Mucosa of stomach (tissue), 1 donor: ENCODE data around the gene KDM4C.

ENCODE experiments used
- H3K27me3 ChIP-seq: one replicate; pipeline ENCODE4 v1.7.0; 2013; ENCODE audit warnings: mild to moderate bottlenecking, low read length; ENCODE audit not compliant: control insufficient read depth, insufficient read depth
- H3K36me3 ChIP-seq: one replicate; pipeline ENCODE4 v1.7.0; 2013; ENCODE audit warnings: low read length; ENCODE audit not compliant: control insufficient read depth, insufficient read depth
- H3K4me1 ChIP-seq: one replicate; pipeline ENCODE4 v1.7.0; 2013; ENCODE audit warnings: mild to moderate bottlenecking, low read length; ENCODE audit not compliant: control insufficient read depth, insufficient read depth
- H3K4me3 ChIP-seq: one replicate; pipeline ENCODE4 v1.7.0; 2013; ENCODE audit warnings: low read length
- H3K9ac ChIP-seq: one replicate; pipeline ENCODE4 v1.7.0; 2013; ENCODE audit warnings: mild to moderate bottlenecking, low read length, moderate library complexity
- H3K9me3 ChIP-seq: one replicate; pipeline ENCODE4 v1.7.0; 2013; ENCODE audit warnings: mild to moderate bottlenecking, low read length, moderate library complexity; ENCODE audit not compliant: control insufficient read depth
- donor health status: Pancreatic carcinoma.

Gene KDM4C

DNA sequence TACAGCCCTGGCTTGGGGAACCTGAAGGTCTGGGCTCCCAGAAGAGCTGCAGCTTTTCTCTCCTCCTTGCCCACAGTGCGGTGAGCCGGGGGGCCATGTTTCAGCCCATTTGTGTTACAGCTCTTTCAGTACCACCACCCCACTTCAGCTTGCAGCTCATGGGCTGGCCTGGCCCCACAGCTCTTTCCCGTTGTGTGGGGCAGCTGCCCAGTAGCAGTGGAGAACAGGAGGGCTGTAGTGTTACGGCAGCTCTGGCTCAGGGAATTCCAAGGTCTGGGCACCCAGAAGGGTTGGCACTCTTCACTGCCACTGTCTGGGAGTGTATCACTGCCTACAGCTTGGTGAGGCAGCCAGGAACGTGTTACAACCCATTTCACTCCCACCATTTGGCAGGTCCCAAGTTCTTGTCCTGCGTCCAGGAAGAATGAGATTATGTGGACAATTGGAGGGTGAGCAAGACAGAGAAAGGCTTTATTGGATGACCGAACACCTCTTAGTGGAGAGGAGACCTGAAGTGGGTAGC, 390.5 kb downstream of the KDM4C start:
- Histone ChIP-seq H3K27me3 (no peaks in the 10 kb centered on the region), H3K4me1 (peaks cover 19% of the 10 kb centered on the region), H3K36me3 (no peaks in the 10 kb centered on the region), H3K4me3 (no peak overlapping the region), H3K9me3 (no peaks in the 10 kb centered on the region), H3K9ac (no peak overlapping the region)

DNA sequence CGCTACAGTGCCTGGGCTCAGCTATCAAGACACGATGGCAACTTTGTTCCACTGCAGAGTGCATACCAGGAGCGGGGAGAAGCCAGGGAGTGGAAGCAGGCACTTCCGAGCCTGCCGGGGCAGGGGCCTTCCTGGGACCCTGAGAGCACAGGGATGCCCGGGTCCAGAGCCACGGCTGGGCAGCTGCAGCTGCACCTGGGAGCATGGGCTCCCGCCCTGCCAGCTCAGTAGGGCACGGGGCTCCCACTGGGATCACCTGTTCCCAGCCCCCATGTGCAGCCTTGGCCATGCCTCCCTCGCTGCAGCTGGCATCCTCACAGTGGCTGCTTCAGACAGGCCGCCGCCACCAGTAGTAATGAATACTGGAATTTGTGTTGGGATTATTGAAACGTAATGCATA, 391.5 kb downstream of the KDM4C start:
- no peaks in the 10 kb centered on the region for H3K36me3 ChIP-seq
- no peak overlapping the region for H3K4me3 ChIP-seq
- H3K4me1 ChIP-seq: peaks cover 22% of the 10 kb centered on the region
- no peak overlapping the region for H3K9ac ChIP-seq
- H3K9me3 ChIP-seq: no peaks in the 10 kb centered on the region
- no peaks in the 10 kb centered on the region for H3K27me3 ChIP-seq

DNA sequence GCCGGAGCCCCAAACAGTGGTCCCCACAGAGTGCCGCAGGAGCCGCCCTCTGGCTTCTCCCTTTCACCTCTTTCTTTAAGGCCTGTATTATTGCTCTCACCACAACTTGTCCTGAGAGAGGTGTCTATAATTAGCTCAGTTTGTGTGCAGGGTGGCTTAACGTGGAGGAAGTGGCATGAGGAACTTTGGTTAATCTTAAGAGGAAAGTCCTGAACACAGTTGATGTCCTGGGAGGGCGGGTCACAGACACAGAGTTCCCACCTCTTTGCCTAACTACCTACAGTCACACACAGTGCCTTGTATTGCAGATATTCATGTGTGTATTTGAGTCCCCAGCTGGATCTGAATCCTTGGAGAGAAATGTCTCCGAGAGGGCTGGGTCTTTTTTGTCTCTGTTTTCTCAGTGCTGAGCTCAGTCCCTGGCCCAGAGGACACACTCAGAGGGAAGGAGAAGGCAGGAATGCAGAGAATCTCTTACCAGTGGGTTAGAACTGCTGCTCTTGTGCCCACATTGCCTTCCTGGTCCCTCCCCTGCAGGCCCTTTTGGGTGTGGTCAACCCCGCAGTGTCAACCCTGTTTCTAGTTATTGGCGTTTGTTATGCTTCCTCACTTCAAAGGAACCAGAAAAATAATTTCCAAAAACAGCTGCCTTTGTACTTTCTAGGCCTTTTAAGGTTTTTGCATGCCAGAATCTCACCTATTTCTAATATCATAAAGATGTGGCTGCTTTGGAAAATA, 392.5 kb downstream of the KDM4C start:
- Histone ChIP-seq H3K36me3 (no peaks in the 10 kb centered on the region), H3K9me3 (no peaks in the 10 kb centered on the region), H3K27me3 (no peaks in the 10 kb centered on the region), H3K4me3 (no peak overlapping the region), H3K9ac (no peak overlapping the region), H3K4me1 (peaks cover 22% of the 10 kb centered on the region)

DNA sequence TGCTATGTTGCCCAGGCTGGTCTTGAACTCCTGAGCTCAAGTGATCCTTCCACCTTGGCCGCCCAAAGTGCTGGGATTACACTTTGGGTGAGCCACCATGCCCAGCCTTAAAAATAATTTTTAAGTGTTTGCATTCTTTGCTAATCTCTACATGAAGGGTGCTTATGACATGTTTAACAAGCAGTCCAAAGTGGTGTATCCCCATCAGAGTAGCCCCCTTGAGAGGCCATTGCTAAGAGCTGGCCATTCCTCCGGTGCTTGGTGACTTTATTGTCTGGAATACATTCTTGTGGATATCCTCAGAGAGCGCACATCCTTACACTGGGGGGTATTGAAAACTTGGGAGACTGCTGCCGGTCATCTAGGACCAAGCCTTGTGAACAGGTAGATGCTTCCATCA, 395.4 kb downstream of the KDM4C start:
- H3K9ac ChIP-seq: no peak overlapping the region
- H3K36me3 ChIP-seq: no peaks in the 10 kb centered on the region
- no peaks in the 10 kb centered on the region for H3K9me3 ChIP-seq
- H3K27me3 ChIP-seq: no peaks in the 10 kb centered on the region
- no peak overlapping the region for H3K4me3 ChIP-seq
- H3K4me1 ChIP-seq: peaks cover 22% of the 10 kb centered on the region

DNA sequence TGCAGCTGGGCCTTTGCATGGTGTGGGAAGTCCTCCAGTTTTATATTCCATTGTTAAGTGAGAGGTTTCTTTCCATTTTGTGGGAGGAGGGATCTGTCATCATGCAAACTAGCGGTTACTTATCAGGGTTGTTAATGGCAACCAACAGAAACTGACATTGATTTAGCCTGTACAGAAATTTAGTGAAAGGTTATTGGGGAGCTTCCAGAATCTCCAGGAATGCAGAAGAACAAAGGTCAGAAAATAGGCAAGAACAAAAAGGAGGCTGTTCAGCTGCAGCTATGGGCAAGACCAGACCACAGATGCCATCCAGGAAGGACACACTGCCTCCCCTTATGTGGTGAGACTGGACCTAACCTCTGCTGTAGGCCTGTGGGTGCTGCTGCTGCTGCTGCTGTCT, 395.8 kb downstream of the KDM4C start:
- Histone ChIP-seq H3K9ac (no peak overlapping the region), H3K27me3 (no peaks in the 10 kb centered on the region), H3K4me1 (peaks cover 22% of the 10 kb centered on the region), H3K4me3 (no peak overlapping the region), H3K9me3 (no peaks in the 10 kb centered on the region), H3K36me3 (no peaks in the 10 kb centered on the region)

DNA sequence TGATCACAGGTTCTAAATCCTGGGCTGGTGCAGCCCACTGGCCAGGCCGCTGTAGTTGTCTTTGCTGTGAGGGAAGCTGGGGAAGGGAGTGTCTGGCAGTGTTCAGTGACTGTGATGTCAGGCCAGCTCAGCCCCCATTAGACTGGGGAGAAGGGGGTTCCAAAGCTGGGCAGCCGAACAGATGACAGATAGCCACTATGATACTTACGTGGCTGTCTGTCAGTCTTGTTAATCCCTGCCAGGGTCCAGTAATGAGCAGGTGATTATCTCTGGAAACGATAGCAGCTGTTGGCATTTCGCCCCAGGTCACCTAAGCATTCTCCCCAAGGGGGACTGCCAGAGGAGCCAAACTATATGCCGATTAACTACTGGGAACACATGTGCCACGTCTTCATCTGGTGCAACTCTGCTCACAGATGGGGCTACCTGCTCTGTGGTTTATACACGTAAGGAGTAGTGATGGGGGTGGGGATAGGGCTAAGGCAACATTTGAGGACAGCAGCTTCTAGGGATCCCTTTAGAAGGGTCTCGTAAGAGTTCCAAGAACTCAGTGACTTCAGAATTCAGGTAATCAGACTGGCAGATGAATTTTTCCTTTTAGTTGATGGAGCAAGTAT, 396.3 kb downstream of the KDM4C start:
- H3K4me1 ChIP-seq: peaks cover 22% of the 10 kb centered on the region

DNA sequence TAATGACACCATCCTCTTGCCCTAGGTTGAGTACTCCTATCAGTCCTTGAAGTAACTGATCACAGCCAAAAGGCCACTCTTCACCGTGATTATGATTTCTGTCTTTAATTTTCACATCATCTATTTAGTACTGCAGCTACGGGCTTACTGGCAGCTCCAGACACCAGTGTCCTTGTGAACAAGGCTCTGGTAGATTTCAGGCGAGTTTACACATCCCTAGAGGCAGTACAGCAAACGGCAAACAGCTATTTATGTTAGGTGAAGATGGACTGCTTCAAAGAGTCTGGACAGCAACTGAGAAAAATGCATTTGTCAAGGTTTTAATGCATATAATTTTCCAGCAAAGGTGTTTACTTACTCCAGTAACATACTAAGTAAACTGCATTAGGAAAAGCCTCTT, 396.9 kb downstream of the KDM4C start:
- H3K9ac ChIP-seq: no peak overlapping the region
- no peaks in the 10 kb centered on the region for H3K36me3 ChIP-seq
- H3K4me1 ChIP-seq: peaks cover 22% of the 10 kb centered on the region
- H3K27me3 ChIP-seq: no peaks in the 10 kb centered on the region
- H3K9me3 ChIP-seq: no peaks in the 10 kb centered on the region
- H3K4me3 ChIP-seq: no peak overlapping the region

More for the DNA sequence above, 396.3 kb downstream of the KDM4C start:
- no peaks in the 10 kb centered on the region for H3K27me3 ChIP-seq
- H3K4me3 ChIP-seq: no peak overlapping the region
- H3K9ac ChIP-seq: no peak overlapping the region
- no peaks in the 10 kb centered on the region for H3K36me3 ChIP-seq
- no peaks in the 10 kb centered on the region for H3K9me3 ChIP-seq

DNA sequence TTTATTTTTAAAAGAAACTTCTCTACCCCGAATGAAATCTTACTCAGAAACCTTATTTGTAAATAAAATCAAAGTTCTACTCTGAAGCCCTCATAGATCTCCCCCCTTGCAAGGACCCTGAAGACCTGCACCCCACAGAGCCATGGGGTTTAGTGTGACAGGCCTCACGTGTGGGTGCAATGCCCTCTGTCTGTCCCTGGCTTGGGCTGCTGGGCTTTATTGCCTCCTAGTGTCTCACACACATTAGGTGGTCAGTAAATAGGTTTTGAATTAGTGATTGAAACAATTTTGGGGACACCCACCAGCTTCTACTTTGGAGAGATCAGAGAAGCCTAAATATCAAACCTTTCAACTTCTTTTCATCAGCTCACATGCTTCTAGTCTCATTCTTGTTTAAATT, 403.7 kb downstream of the KDM4C start:
- no peak overlapping the region for H3K9ac ChIP-seq
- H3K27me3 ChIP-seq: no peaks in the 10 kb centered on the region
- peaks cover 16% of the 10 kb centered on the region for H3K4me1 ChIP-seq
- H3K36me3 ChIP-seq: peaks cover 4% of the 10 kb centered on the region
- no peaks in the 10 kb centered on the region for H3K9me3 ChIP-seq
- no peak overlapping the region for H3K4me3 ChIP-seq

DNA sequence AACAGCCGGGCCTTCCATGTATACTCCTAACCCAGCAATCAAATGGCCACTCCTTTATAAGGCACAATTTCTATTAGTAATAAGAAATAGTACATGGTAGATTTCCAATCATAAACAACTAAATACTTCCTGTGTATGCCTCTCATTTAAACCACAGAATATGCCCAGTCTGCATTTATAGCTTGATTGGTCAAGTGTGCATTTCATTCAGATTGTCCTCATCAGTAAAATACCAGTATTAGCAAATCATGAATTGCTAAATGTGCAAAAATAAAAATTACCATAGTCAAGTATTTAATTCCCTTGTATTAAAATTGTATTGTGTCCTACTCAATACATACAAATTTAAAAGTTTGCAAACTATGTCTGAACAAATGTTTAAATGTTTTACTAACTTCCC, 406.2 kb downstream of the KDM4C start:
- H3K4me3 ChIP-seq: no peak overlapping the region
- peaks cover 4% of the 10 kb centered on the region for H3K36me3 ChIP-seq
- no peaks in the 10 kb centered on the region for H3K27me3 ChIP-seq
- peaks cover 16% of the 10 kb centered on the region for H3K4me1 ChIP-seq
- H3K9me3 ChIP-seq: no peaks in the 10 kb centered on the region
- no peak overlapping the region for H3K9ac ChIP-seq

DNA sequence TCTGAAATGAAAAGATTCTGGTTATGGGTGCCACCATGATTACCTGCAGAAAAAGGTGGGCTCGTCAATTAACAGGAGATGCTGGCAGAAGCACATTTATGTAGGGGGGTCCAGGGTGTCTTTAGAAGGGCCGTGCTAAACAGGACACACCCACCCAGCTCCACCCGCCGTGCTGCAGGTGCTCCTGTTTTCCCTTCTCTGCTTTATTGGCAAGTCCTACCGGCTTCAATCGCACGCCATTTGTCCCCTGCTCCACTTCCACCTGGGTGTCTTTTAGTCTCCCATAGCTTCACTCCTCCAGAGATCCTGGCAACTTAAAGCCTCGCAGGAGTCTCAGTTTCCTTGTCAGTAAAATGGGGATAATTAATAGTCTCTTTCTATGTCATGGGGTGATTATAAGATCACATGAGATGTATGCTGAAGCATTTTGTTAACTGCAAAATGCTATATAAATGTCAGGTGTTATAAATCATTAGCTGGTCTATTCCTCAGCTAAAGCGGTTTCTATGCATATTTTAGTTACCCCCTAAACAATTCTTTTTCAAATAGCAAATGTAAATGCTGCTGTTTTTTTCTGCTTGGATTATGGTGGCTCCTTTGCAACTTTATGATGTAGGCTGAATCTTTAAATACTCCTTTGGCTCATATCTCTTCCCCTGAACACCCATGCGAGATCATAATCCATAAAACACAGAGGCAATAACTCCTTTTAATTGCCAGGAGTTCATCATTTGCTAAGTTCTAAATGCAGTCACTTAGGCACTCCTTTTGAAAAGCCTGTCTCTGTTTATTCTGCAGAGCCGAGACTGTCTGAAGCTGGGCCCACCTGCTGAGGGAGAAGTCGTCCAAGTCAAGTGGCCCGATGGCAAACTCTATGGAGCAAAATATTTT, 406.9 kb downstream of the KDM4C start:
- Histone ChIP-seq H3K4me1 (peaks cover 16% of the 10 kb centered on the region), H3K27me3 (no peaks in the 10 kb centered on the region), H3K9me3 (no peaks in the 10 kb centered on the region), H3K9ac (no peak overlapping the region), H3K36me3 (peaks cover 4% of the 10 kb centered on the region), H3K4me3 (no peak overlapping the region)

DNA sequence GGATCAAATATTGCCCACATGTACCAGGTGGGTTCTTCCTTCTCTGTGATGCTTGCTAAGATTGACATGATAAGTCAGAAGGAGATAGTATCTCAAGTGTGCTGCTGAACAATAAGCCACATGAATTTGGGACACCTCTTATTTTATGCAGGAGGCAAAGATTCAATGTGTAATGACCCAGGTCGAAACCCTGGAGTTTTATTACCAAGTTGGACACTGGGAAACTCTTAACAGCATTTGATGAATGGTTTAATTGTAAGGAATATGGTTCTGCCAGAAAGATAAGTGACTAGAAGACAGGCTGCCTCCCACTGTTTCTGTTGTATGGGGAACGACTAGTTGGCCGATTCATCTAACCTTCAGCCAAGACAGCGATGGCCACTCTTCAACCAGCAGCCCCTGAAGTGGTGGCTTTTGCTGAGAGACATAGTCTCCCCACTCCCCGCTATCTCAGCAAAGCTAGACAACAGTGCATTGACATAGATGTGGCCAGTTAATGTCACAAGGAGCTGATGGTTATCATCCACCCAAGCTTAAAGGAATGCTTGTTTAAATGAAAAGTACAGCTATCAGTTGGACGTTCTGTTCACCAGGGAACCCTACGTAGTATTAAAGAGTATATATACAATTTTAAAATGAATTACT, 407.7 kb downstream of the KDM4C start:
- Histone ChIP-seq H3K9ac (no peak overlapping the region), H3K36me3 (peaks cover 4% of the 10 kb centered on the region), H3K27me3 (no peaks in the 10 kb centered on the region), H3K9me3 (no peaks in the 10 kb centered on the region), H3K4me1 (peaks cover 16% of the 10 kb centered on the region), H3K4me3 (no peak overlapping the region)
